GM23338 (cell line): ENCODE measurements around the gene ETFBKMT. TPM values are rescaled to one million over a fixed set of nuclear protein-coding genes. Genes with fewer than 3 reads are reported as not detected.

Experiments used
- ATAC-seq: fragments of 200-7000 bp; cut with Tn5 transposase; 3 replicates; pipeline ENCODE4 v1.9.1; 2020
- DNase-seq: peaks from one replicate; pipeline ENCODE4 v3.0.0-alpha.2; 2015; ENCODE audit warnings: low spot score
- H2AFZ ChIP-seq: fragments of 200-600 bp; sonication (generic); 2 replicates; pipeline ENCODE4 v1.8.0; 2016; ENCODE audit warnings: antibody characterized with exemption, mild to moderate bottlenecking, moderate library complexity
- H3F3A ChIP-seq: fragments of 200-600 bp; sonication (generic); replicated peaks from 2 replicates; pipeline ENCODE4 v1.8.0; 2017; ENCODE audit warnings: antibody characterized with exemption, mixed run types, low read depth
- H3K27ac ChIP-seq: fragments of 200-600 bp; sonication (generic); 2 replicates; pipeline ENCODE4 v1.6.1; 2016; ENCODE audit warnings: low read depth
- H3K27me3 ChIP-seq: fragments of 200-600 bp; sonication (generic); 2 replicates; pipeline ENCODE4 v1.8.0; 2016; ENCODE audit warnings: mild to moderate bottlenecking, mixed run types, moderate library complexity; ENCODE audit not compliant: insufficient read depth
- H3K36me3 ChIP-seq: fragments of 200-600 bp; sonication (generic); 2 replicates; pipeline ENCODE4 v1.8.0; 2016; ENCODE audit warnings: mild to moderate bottlenecking; ENCODE audit not compliant: insufficient read depth
- H3K4me1 ChIP-seq: fragments of 200-600 bp; sonication (generic); 2 replicates; pipeline ENCODE4 v1.8.0; 2016; ENCODE audit warnings: mild to moderate bottlenecking, moderate library complexity; ENCODE audit not compliant: insufficient read depth
- H3K4me2 ChIP-seq: fragments of 200-600 bp; sonication (generic); 2 replicates; pipeline ENCODE4 v1.7.1; 2017; ENCODE audit warnings: mixed run types
- H3K4me3 ChIP-seq: fragments of 200-600 bp; sonication (generic); 2 replicates; pipeline ENCODE4 v1.6.1; 2016; ENCODE audit warnings: mixed run types
- H3K79me2 ChIP-seq: fragments of 200-600 bp; sonication (generic); replicated peaks from 2 replicates; pipeline ENCODE4 v1.8.0; 2017; ENCODE audit warnings: mild to moderate bottlenecking; ENCODE audit not compliant: insufficient read depth
- H3K9me2 ChIP-seq: fragments of 200-600 bp; sonication (generic); 2 replicates; pipeline ENCODE4 v1.8.0; 2017; ENCODE audit not compliant: insufficient read depth
- H4K20me1 ChIP-seq: fragments of 200-600 bp; sonication (generic); replicated peaks from 2 replicates; pipeline ENCODE4 v1.8.0; 2017; ENCODE audit warnings: mild to moderate bottlenecking; ENCODE audit not compliant: insufficient read depth
- H3K27ac Mint-ChIP-seq: 2 replicates; pipeline ENCODE4 v1.8.0; 2020; ENCODE audit warnings: inconsistent platforms, mild to moderate bottlenecking, moderate library complexity, mixed read lengths
- H3K27me3 Mint-ChIP-seq: 3 replicates; pipeline ENCODE4 v1.8.0; 2022; ENCODE audit warnings: low read depth, mild to moderate bottlenecking, moderate library complexity, mixed read lengths, inconsistent platforms; ENCODE audit not compliant: insufficient read depth, poor library complexity
- H3K36me3 Mint-ChIP-seq: 3 replicates; pipeline ENCODE4 v1.8.0; 2021; ENCODE audit warnings: low read depth, mild to moderate bottlenecking, inconsistent platforms, moderate library complexity, mixed read lengths
- H3K4me1 Mint-ChIP-seq: 3 replicates; pipeline ENCODE4 v1.8.0; 2020; ENCODE audit warnings: mild to moderate bottlenecking, inconsistent platforms, mixed read lengths
- H3K4me3 Mint-ChIP-seq: 3 replicates; pipeline ENCODE4 v1.8.0; 2021; ENCODE audit warnings: moderate library complexity, mild to moderate bottlenecking, inconsistent platforms, mixed read lengths
- H3K9me3 Mint-ChIP-seq: 3 replicates; pipeline ENCODE4 v1.8.0; 2020; ENCODE audit warnings: moderate library complexity, mild to moderate bottlenecking, inconsistent platforms, mixed read lengths
- CREB1 ChIP-seq: fragments of 250-450 bp; sonication (Bioruptor Pico); IDR thresholded peaks from 2 replicates; pipeline ENCODE4 v1.5.0; 2020; ENCODE audit warnings: low read depth, mild to moderate bottlenecking, moderate library complexity
- ETS1 ChIP-seq: IDR thresholded peaks from 2 replicates; pipeline ENCODE4 v1.6.1; 2016; ENCODE audit warnings: antibody characterized with exemption
- EZH2phosphoT487 ChIP-seq: fragments of 200-600 bp; sonication (generic); IDR thresholded peaks from one replicate; pipeline ENCODE4 v1.8.1; 2018; ENCODE audit warnings: antibody characterized with exemption; ENCODE audit not compliant: unreplicated experiment
- JUNB ChIP-seq: IDR thresholded peaks from one replicate; pipeline ENCODE4 v1.6.1; 2016; ENCODE audit warnings: antibody characterized with exemption; ENCODE audit not compliant: unreplicated experiment
- NANOG ChIP-seq: IDR thresholded peaks from 2 replicates; pipeline ENCODE4 v1.6.1; 2016; ENCODE audit warnings: antibody characterized with exemption, borderline replicate concordance
- POLR2AphosphoS5 ChIP-seq: IDR thresholded peaks from 2 replicates; pipeline ENCODE4 v1.6.1; 2016; ENCODE audit warnings: antibody characterized with exemption, low read depth
- REST ChIP-seq: IDR thresholded peaks from one replicate; pipeline ENCODE4 v1.6.1; 2018; ENCODE audit warnings: antibody characterized with exemption; ENCODE audit not compliant: unreplicated experiment
- STAT1 ChIP-seq: IDR thresholded peaks from one replicate; pipeline ENCODE4 v1.6.1; 2016; ENCODE audit warnings: antibody characterized with exemption; ENCODE audit not compliant: unreplicated experiment
- ZNF114 ChIP-seq: fragments of 250-450 bp; sonication (Bioruptor Pico); IDR thresholded peaks from 2 replicates; pipeline ENCODE4 v1.5.0; 2020; ENCODE audit warnings: mild to moderate bottlenecking, moderate library complexity
- ZNF331 ChIP-seq: fragments of 250-450 bp; sonication (Bioruptor Pico); IDR thresholded peaks from 2 replicates; pipeline ENCODE4 v1.5.0; 2020; ENCODE audit warnings: low read depth, mild to moderate bottlenecking, moderate library complexity
- ZNF462 ChIP-seq: fragments of 250-450 bp; sonication (Bioruptor Pico); IDR thresholded peaks from 2 replicates; pipeline ENCODE4 v1.5.0; 2020; ENCODE audit warnings: mild to moderate bottlenecking, moderate library complexity
- polyA plus RNA-seq: library from polyadenylated mRNA; unstranded; fragments of >200 nt; fragmentation: Nextera tagmentation; extraction: Ambion mirVana; gene quantifications from 2 replicates; pipeline ENCODE4 v1.2.1, GENCODE V29; 2016
- total RNA-seq: library from RNA; depleted of rRNA; stranded (reverse); fragments of >200 nt; shearing (Covaris generic); gene quantifications from 2 replicates; pipeline ENCODE4 v1.2.3, GENCODE V29; 2014

The ETFBKMT gene
- total and polyA plus RNA-seq, 2 experiments from 2014 or later = 0.79 to 3.2 TPM

GRCh38 chr12:31620311-31620710, 39.2 kb upstream of the ETFBKMT start (continued):
- TF ChIP-seq ZNF462 (no peak), STAT1 (no peak), ZNF331 (CRISPR knock-in tag) (no peak), REST (no peak), CREB1 (CRISPR knock-in tag) (no peak)

- H4K20me1 ChIP-seq = no peaks in the 10 kb centered on the region
- DNase-seq (no peak), ATAC-seq (no peak)
- H3K27ac ChIP-seq = no peak overlapping the region
- no peak overlapping the region for H3K4me3 Mint-ChIP-seq
- no peak overlapping the region for H3K27ac Mint-ChIP-seq
- no peaks in the 10 kb centered on the region for H3K27me3 ChIP-seq
- H3K9me3 Mint-ChIP-seq = no peaks in the 10 kb centered on the region
- no peaks in the 10 kb centered on the region for H3K79me2 ChIP-seq
- H3K4me2 ChIP-seq = no peak overlapping the region
- no peaks in the 10 kb centered on the region for H3K36me3 ChIP-seq
- peaks cover 3% of the 10 kb centered on the region for H3K27me3 Mint-ChIP-seq
- no peaks in the 10 kb centered on the region for H3K36me3 Mint-ChIP-seq
- no peak overlapping the region for H3K4me3 ChIP-seq
- H3K4me1 Mint-ChIP-seq = no peaks in the 10 kb centered on the region
- H3K4me1 ChIP-seq = no peaks in the 10 kb centered on the region
- H3F3A ChIP-seq = no peaks in the 10 kb centered on the region
- no peaks in the 10 kb centered on the region for H3K9me2 ChIP-seq
- no peak overlapping the region for H2AFZ ChIP-seq
- TF ChIP-seq EZH2phosphoT487 (no peak), ZNF331 (CRISPR knock-in tag) (no peak), POLR2AphosphoS5 (no peak), ZNF114 (no peak), NANOG (no peak), STAT1 (no peak), ETS1 (no peak), JUNB (no peak), CREB1 (CRISPR knock-in tag) (no peak)
These were observed 37.5 kb upstream of the ETFBKMT start for GRCh38 chr12:31622038-31622437.
